MM.1S (cell line): ENCODE results near the gene EPHX1.
A peak's percentile ranks its signal among the peaks of the same experiment; 100 is the strongest.

Source experiments
- DNase-seq: peaks from one replicate; pipeline ENCODE4 v3.0.0-alpha.2; 2015
- H2AFZ ChIP-seq: fragments of 300-600 bp; sonication (generic); 2 replicates; pipeline ENCODE4 v1.6.0; 2016; ENCODE audit warnings: antibody characterized with exemption, low read length
- H3F3A ChIP-seq: fragments of 300-600 bp; sonication (generic); 2 replicates; pipeline ENCODE4 v1.6.1; 2016; ENCODE audit warnings: mild to moderate bottlenecking, antibody characterized with exemption, low read length, moderate library complexity, mixed read lengths; ENCODE audit not compliant: insufficient read depth
- H3K27ac ChIP-seq: fragments of 300-600 bp; sonication (generic); 2 replicates; pipeline ENCODE4 v1.5.1; 2016; ENCODE audit warnings: mild to moderate bottlenecking, low read length
- H3K27me3 ChIP-seq: fragments of 300-600 bp; sonication (generic); replicated peaks from 2 replicates; pipeline ENCODE4 v1.6.0; 2016; ENCODE audit warnings: low read length; ENCODE audit not compliant: insufficient read depth
- H3K36me3 ChIP-seq: fragments of 300-600 bp; sonication (generic); replicated peaks from 2 replicates; pipeline ENCODE4 v1.6.1; 2016; ENCODE audit warnings: mild to moderate bottlenecking, low read length, mixed read lengths; ENCODE audit not compliant: insufficient read depth
- H3K4me1 ChIP-seq: fragments of 300-600 bp; sonication (generic); 2 replicates; pipeline ENCODE4 v1.6.1; 2016; ENCODE audit warnings: low read length, mixed read lengths
- H3K4me2 ChIP-seq: fragments of 300-600 bp; sonication (generic); 2 replicates; pipeline ENCODE4 v1.6.0; 2016; ENCODE audit warnings: low read depth, low read length
- H3K4me3 ChIP-seq: fragments of 300-600 bp; sonication (generic); 2 replicates; pipeline ENCODE4 v1.5.1; 2016; ENCODE audit warnings: low read length, mixed read lengths
- H3K79me2 ChIP-seq: fragments of 300-600 bp; sonication (generic); 2 replicates; pipeline ENCODE4 v1.6.1; 2016; ENCODE audit warnings: mixed run types, low read length, mixed read lengths
- H3K9ac ChIP-seq: fragments of 300-600 bp; sonication (generic); 2 replicates; pipeline ENCODE4 v1.6.1; 2016; ENCODE audit warnings: low read length, mixed read lengths
- H3K9me2 ChIP-seq: fragments of 300-600 bp; sonication (generic); replicated peaks from 2 replicates; pipeline ENCODE4 v1.6.1; 2016; ENCODE audit warnings: mild to moderate bottlenecking, low read length, mixed read lengths; ENCODE audit not compliant: insufficient read depth
- H3K9me3 ChIP-seq: fragments of 300-600 bp; sonication (generic); replicated peaks from 2 replicates; pipeline ENCODE4 v1.6.1; 2016; ENCODE audit warnings: mild to moderate bottlenecking, low read length, mixed read lengths; ENCODE audit not compliant: insufficient read depth
- H4K20me1 ChIP-seq: fragments of 300-600 bp; sonication (generic); 2 replicates; pipeline ENCODE4 v1.6.1; 2016; ENCODE audit warnings: mild to moderate bottlenecking, low read length, moderate library complexity, mixed read lengths; ENCODE audit not compliant: insufficient read depth
- EZH2 ChIP-seq: fragments of 300-600 bp; sonication (generic); optimal IDR thresholded peaks from 2 replicates; pipeline ENCODE3; 2017; ENCODE audit warnings: low read depth, mild to moderate bottlenecking, antibody characterized with exemption, low read length, mixed read lengths
- EZH2phosphoT487 ChIP-seq: fragments of 300-600 bp; sonication (generic); IDR thresholded peaks from 2 replicates; pipeline ENCODE4 v1.6.1; 2018; ENCODE audit warnings: antibody characterized with exemption, low read length
- TF ChIP-seq, protein P1 (sequence below): fragments of 300-600 bp; sonication (generic); IDR thresholded peaks from 2 replicates; pipeline ENCODE4 v1.5.1; 2016; ENCODE audit warnings: antibody characterized with exemption, low read length, mixed read lengths

Gene EPHX1

DNA sequence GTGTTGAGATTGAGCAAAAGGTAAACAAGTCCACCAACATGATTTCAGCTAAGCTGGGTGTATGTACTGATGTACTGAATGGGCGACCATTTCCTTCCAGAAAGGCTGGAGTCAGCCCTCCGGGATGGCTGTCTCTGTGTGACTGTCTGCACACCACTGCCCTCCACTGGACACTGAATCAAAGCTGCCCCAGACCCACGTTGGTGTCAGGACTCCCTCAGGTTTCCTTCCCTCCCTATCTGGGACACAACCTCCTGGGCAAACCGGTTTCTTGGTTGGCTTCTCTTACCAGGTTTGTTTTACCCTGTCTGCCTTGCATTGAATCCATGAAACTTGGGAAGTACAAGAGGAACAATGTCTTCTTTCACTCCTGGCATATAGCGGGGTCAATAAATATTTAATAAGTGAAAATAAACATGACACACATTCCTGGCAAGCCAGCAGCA is 37.6 kb upstream of the EPHX1 start:
- H3K4me3 ChIP-seq, result no peak overlapping the region
- H3K27me3 ChIP-seq, result no peaks in the 10 kb centered on the region
- DNase-seq, result peak; percentile 57
- H2AFZ ChIP-seq, result peak overlapping the region; percentile 3
- 0 out of 2 replicates have a peak, but pooled peaks cover 5% of the 10 kb centered on the region for H3K79me2 ChIP-seq
- H3K4me2 ChIP-seq, result no peak overlapping the region
- H4K20me1 ChIP-seq, result no peaks in the 10 kb centered on the region
- TF ChIP-seq, protein P1, sequence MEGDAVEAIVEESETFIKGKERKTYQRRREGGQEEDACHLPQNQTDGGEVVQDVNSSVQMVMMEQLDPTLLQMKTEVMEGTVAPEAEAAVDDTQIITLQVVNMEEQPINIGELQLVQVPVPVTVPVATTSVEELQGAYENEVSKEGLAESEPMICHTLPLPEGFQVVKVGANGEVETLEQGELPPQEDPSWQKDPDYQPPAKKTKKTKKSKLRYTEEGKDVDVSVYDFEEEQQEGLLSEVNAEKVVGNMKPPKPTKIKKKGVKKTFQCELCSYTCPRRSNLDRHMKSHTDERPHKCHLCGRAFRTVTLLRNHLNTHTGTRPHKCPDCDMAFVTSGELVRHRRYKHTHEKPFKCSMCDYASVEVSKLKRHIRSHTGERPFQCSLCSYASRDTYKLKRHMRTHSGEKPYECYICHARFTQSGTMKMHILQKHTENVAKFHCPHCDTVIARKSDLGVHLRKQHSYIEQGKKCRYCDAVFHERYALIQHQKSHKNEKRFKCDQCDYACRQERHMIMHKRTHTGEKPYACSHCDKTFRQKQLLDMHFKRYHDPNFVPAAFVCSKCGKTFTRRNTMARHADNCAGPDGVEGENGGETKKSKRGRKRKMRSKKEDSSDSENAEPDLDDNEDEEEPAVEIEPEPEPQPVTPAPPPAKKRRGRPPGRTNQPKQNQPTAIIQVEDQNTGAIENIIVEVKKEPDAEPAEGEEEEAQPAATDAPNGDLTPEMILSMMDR, result peak; percentile 92
- TF ChIP-seq EZH2, result no peak
- no peaks in the 10 kb centered on the region for H3K9me3 ChIP-seq
- no peaks in the 10 kb centered on the region for H3K9me2 ChIP-seq
- no peaks in the 10 kb centered on the region for H3K4me1 ChIP-seq
- H3F3A ChIP-seq, result peaks cover 3% of the 10 kb centered on the region; the same call in 1 of the 2 replicates
- no peak overlapping the region for H3K27ac ChIP-seq
- H3K9ac ChIP-seq, result no peak overlapping the region
- no peaks in the 10 kb centered on the region for H3K36me3 ChIP-seq

DNA sequence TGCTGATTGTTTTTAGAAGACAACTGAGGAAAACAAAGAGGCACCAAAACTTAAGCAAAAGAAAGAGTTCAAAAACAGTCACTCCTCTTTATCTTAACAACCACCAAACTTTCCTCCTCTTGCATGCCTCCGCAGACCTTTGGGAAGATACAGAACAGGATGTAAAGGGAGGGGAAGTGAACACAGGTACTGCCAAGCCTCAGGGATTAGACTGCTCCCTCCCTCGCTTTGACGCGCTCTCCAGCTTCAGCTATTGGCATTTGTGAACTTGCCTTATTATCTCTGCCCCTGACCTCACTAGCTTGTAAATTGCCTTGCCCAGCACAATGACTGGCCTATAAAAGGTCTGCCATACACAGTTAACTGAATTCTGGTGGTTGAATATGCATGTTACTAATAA is 37.1 kb upstream of the EPHX1 start:
- Histone ChIP-seq H3K4me2 (no peak overlapping the region), H3K4me3 (no peak overlapping the region), H3K9me2 (no peaks in the 10 kb centered on the region), H3K27ac (no peak overlapping the region), H3K9me3 (no peaks in the 10 kb centered on the region), H3K36me3 (no peaks in the 10 kb centered on the region), H3K4me1 (no peaks in the 10 kb centered on the region), H2AFZ (no peak overlapping the region), H3F3A (peaks cover 4% of the 10 kb centered on the region; the same call in 1 of the 2 replicates), H3K27me3 (no peaks in the 10 kb centered on the region), H3K79me2 (peaks cover 6% of the 10 kb centered on the region), H3K9ac (no peak overlapping the region), H4K20me1 (no peaks in the 10 kb centered on the region)
- TF ChIP-seq EZH2, result no peak
- TF ChIP-seq EZH2phosphoT487, result no peak
- TF ChIP-seq, protein P1, result no peak
- no peak for DNase-seq

- no peaks in the 10 kb centered on the region for H4K20me1 ChIP-seq
- H3K4me2 ChIP-seq, result no peak overlapping the region
- H3K36me3 ChIP-seq, result no peaks in the 10 kb centered on the region
- H3K27ac ChIP-seq, result no peak overlapping the region
- H3K27me3 ChIP-seq, result no peaks in the 10 kb centered on the region
- no peak overlapping the region for H3K4me3 ChIP-seq
- H2AFZ ChIP-seq, result no peak overlapping the region
- H3K9me2 ChIP-seq, result no peaks in the 10 kb centered on the region
- no peaks in the 10 kb centered on the region for H3K9me3 ChIP-seq
- H3F3A ChIP-seq, result peaks cover 10% of the 10 kb centered on the region
- no peak for DNase-seq
- H3K4me1 ChIP-seq, result peaks cover 7% of the 10 kb centered on the region; the same call in 1 of the 2 replicates
- H3K79me2 ChIP-seq, result peaks cover 22% of the 10 kb centered on the region
- no peak overlapping the region for H3K9ac ChIP-seq
- TF ChIP-seq EZH2 (no peak), EZH2phosphoT487 (no peak)
- TF ChIP-seq, protein P1, result no peak
Measured at GRCh38 chr1:225774281-225775147, 35.4 kb upstream of the EPHX1 start.
